ENCODE results near the gene ITGB5. TPM values are rescaled to one million over a fixed set of nuclear protein-coding genes. Genes with fewer than 3 reads are reported as not detected.

The ITGB5 gene
- polyA plus RNA-seq, 2 of the 4 experiments (the other 2 are of a cell fraction) = 201 to 260 TPM

DNA sequence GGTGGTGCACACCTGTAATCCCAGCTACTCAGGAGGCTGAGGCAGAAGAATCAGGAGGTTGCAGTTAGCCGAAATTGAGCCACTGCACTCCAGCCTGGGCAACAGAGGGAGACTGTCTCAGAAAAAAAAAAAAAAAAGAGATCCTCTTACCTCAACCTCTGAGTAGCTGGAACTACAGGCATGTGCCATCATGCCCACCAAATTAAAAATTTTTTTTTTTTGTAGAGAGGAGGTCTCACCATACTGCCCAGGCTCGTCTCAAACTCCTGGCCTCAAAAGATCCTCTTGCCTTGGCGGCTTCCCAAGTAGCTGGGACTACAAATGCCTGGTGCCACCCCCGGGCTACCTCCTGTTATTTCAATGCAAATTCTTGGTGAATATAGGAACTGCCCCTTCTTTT is 155.4 kb downstream of the ITGB5 start:
- WGBS (ENCODE audit: missing lambda C conversion rate) = 92% methylated on average over 4 of the region's 4 CpGs
- H3K27ac ChIP-seq = no peak overlapping the region
- POLR2A ChIA-PET = interaction anchor here (2.0 kb wide), 1 partner anchor 12 kb away, joined by 8 read pairs; no protein-coding TSS in a partner anchor
- TF ChIP-seq ZC3H11A (IDR thresholded peaks at IDR 0.05) = no peak
- TF ChIP-seq E2F6 (IDR thresholded peaks at IDR 0.05; ENCODE audit: borderline replicate concordance, low read depth) = no peak
- no peak for TF ChIP-seq KDM1A (IDR thresholded peaks at IDR 0.05; ENCODE audit: low read depth)
- TF ChIP-seq, protein P1, sequence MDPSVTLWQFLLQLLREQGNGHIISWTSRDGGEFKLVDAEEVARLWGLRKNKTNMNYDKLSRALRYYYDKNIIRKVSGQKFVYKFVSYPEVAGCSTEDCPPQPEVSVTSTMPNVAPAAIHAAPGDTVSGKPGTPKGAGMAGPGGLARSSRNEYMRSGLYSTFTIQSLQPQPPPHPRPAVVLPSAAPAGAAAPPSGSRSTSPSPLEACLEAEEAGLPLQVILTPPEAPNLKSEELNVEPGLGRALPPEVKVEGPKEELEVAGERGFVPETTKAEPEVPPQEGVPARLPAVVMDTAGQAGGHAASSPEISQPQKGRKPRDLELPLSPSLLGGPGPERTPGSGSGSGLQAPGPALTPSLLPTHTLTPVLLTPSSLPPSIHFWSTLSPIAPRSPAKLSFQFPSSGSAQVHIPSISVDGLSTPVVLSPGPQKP (IDR thresholded peaks at IDR 0.05; ENCODE audit: low read depth, low read length) = no peak
- TF ChIP-seq RCOR1 (IDR thresholded peaks at IDR 0.05; ENCODE audit: low read depth, low read length) = no peak
- TF ChIP-seq PHF8 (IDR thresholded peaks at IDR 0.05; ENCODE audit: borderline replicate concordance, low read depth) = no peak
- TF ChIP-seq KDM5A (IDR thresholded peaks at IDR 0.05) = no peak
- TF ChIP-seq, protein P2, sequence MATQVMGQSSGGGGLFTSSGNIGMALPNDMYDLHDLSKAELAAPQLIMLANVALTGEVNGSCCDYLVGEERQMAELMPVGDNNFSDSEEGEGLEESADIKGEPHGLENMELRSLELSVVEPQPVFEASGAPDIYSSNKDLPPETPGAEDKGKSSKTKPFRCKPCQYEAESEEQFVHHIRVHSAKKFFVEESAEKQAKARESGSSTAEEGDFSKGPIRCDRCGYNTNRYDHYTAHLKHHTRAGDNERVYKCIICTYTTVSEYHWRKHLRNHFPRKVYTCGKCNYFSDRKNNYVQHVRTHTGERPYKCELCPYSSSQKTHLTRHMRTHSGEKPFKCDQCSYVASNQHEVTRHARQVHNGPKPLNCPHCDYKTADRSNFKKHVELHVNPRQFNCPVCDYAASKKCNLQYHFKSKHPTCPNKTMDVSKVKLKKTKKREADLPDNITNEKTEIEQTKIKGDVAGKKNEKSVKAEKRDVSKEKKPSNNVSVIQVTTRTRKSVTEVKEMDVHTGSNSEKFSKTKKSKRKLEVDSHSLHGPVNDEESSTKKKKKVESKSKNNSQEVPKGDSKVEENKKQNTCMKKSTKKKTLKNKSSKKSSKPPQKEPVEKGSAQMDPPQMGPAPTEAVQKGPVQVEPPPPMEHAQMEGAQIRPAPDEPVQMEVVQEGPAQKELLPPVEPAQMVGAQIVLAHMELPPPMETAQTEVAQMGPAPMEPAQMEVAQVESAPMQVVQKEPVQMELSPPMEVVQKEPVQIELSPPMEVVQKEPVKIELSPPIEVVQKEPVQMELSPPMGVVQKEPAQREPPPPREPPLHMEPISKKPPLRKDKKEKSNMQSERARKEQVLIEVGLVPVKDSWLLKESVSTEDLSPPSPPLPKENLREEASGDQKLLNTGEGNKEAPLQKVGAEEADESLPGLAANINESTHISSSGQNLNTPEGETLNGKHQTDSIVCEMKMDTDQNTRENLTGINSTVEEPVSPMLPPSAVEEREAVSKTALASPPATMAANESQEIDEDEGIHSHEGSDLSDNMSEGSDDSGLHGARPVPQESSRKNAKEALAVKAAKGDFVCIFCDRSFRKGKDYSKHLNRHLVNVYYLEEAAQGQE (IDR thresholded peaks at IDR 0.05) = no peak
- no peak for TF ChIP-seq JUN (IDR thresholded peaks at IDR 0.05)
- TF ChIP-seq MAFK (IDR thresholded peaks at IDR 0.05; ENCODE audit: partially characterized antibody) = no peak
- TF ChIP-seq HOXB13 (CRISPR knock-in tag; IDR thresholded peaks at IDR 0.05; ENCODE audit: low read depth) = no peak
- no peak for TF ChIP-seq NFE2L2 (conservative IDR thresholded peaks at IDR 0.05; ENCODE audit: low read length)
- TF ChIP-seq NPAS2 (CRISPR knock-in tag; IDR thresholded peaks at IDR 0.05; ENCODE audit: borderline replicate concordance) = no peak
- TF ChIP-seq BHLHE40 (IDR thresholded peaks at IDR 0.05; ENCODE audit: low read depth, low read length) = no peak
- no peak for TF ChIP-seq HDAC2 (IDR thresholded peaks at IDR 0.05)
- no peak for TF ChIP-seq TP53 (CRISPR knock-in tag; IDR thresholded peaks at IDR 0.05)
- H3K4me2 ChIP-seq = peak overlapping the region; percentile 84
- no peaks in the 10 kb centered on the region for H3K9me3 ChIP-seq
- peaks cover 25% of the 10 kb centered on the region for H3K4me1 ChIP-seq
- ATAC-seq (no peak), DNase-seq (ENCODE audit: low read depth in 1 of 2, low spot score in 1 of 2) (no peak), FAIRE-seq (no peak)
- peak overlapping the region; percentile 73; the same call in 1 of the 3 replicates for H3K4me3 ChIP-seq
- CTCF ChIA-PET = interaction anchor here (1.2 to 2.0 kb wide), 6 partner anchors 9 to 170 kb away, joined by 3 to 7 read pairs (median 5); no protein-coding TSS in a partner anchor

DNA sequence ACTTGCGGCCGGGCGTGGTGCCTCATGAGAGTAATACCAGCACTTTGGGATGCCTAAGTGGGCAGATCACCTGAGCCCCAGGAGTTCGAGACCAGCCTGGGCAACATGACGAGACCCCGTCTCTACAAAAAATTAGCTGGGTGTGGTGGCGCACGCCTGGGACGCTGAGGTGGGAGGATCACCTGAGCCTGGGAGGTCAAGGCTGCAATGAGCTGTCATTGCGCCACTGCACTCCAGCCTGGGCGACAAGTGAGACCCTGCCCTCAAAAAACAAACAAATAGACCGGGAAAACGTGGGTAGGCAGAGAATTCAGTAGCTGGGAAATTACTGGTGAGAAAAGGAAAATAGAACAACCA is 156.2 kb downstream of the ITGB5 start:
- WGBS (ENCODE audit: missing lambda C conversion rate) = 3% methylated on average over 13 of the region's 13 CpGs
- TF ChIP-seq ZNF302 (CRISPR knock-in tag; IDR thresholded peaks at IDR 0.05) (no peak), SMC3 (IDR thresholded peaks at IDR 0.05) (no peak), MYC (IDR thresholded peaks at IDR 0.05; ENCODE audit: borderline replicate concordance, low read length) (no peak), CTCF (IDR thresholded peaks at IDR 0.05) (no peak), CHD4 (IDR thresholded peaks at IDR 0.05; ENCODE audit: borderline replicate concordance) (no peak), ZC3H11A (IDR thresholded peaks at IDR 0.05) (no peak; the same call in 1 of the 2 replicates), HOXB5 (CRISPR knock-in tag; IDR thresholded peaks at IDR 0.05) (no peak), FOSB (CRISPR knock-in tag; IDR thresholded peaks at IDR 0.05) (no peak), KDM5A (IDR thresholded peaks at IDR 0.05) (no peak), POLR2A (IDR thresholded peaks at IDR 0.05; ENCODE audit: low read length) (no peak), BHLHE40 (IDR thresholded peaks at IDR 0.05; ENCODE audit: low read depth, low read length) (no peak), ESRRA (IDR thresholded peaks at IDR 0.05; ENCODE audit: borderline replicate concordance, low read length) (no peak)
- TF ChIP-seq, protein P2 (IDR thresholded peaks at IDR 0.05) = no peak
- TF ChIP-seq, protein P3, sequence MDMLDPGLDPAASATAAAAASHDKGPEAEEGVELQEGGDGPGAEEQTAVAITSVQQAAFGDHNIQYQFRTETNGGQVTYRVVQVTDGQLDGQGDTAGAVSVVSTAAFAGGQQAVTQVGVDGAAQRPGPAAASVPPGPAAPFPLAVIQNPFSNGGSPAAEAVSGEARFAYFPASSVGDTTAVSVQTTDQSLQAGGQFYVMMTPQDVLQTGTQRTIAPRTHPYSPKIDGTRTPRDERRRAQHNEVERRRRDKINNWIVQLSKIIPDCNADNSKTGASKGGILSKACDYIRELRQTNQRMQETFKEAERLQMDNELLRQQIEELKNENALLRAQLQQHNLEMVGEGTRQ (IDR thresholded peaks at IDR 0.05) = no peak
- H3K4me1 ChIP-seq = peaks cover 25% of the 10 kb centered on the region
- H3K9me3 ChIP-seq = no peaks in the 10 kb centered on the region
- H3K4me3 ChIP-seq = peak overlapping the region; percentile 73
- FAIRE-seq = no peak
- H3K4me2 ChIP-seq = peak overlapping the region; percentile 84
- H3K27ac ChIP-seq = peak overlapping the region; percentile 80 to 94
- CTCF ChIA-PET = interaction anchor here (1.2 to 2.0 kb wide), 7 partner anchors 9 to 170 kb away, joined by 3 to 7 read pairs (median 4); no protein-coding TSS in a partner anchor
- POLR2A ChIA-PET = interaction anchor here (0.7 to 2.0 kb wide), 3 partner anchors 13 to 171 kb away, joined by 3 to 8 read pairs (median 5); no protein-coding TSS in a partner anchor
- DNase-seq (ENCODE audit: low read depth in 1 of 2, low spot score in 1 of 2) = no peak
- ATAC-seq = peak in 1 of 2 experiments; percentile 21; a peak in 3 of 6 replicates
